HG03175 (cell line): ENCODE measurements around the gene RNF183.
"Not testable (repeated sequence)": the region's sequence is repeated elsewhere in the genome, so short reads cannot be mapped to it uniquely, and the experiment has no call there.

ENCODE experiments used
- ATAC-seq: cut with Tn5 transposase; IDR thresholded peaks from one replicate; pipeline ENCODE4 v1.9.1; 2021; ENCODE audit warnings: mild to moderate bottlenecking, moderate library complexity; ENCODE audit not compliant: unreplicated experiment

RNF183 gene

DNA sequence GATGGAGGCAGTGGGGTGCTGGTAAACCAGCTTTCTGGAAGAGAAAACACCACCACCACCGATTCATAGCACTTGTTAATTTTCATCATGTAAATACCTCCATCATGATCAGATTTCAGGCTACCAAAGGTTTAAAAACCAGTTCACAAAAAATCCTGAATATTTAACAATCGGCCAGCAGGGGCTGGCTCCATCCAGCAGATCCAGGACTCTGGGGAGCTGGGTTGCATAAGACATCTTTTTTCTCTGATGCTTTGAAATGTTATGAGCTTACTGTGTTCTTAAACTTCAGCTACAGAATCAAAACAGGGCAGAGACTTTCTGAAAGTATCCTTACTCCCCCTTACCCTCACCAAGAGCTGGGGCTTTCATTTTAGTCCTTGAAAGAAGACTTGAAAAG, 14.6 kb upstream of the RNF183 start:
- no peak for ATAC-seq

DNA sequence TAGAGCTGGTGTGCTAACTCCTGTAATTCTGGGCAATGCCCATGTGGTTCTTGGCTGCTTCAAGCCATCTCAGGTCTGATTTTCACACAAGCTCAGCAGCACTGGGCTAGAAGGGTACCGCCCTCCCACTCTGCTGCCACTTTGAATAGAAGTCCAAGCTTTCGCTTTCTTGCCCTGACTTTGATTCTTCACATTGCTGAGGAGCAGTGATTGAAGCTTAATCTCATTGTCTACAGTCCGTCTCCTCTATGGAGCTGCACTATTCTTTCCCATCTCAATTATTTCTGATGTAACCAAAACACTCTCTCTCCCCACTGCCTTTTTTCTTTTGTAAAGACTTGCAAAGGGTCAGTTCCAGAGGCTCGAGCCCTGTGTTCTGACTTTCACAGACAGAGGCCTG, 12.9 kb upstream of the RNF183 start:
- ATAC-seq: no peak

DNA sequence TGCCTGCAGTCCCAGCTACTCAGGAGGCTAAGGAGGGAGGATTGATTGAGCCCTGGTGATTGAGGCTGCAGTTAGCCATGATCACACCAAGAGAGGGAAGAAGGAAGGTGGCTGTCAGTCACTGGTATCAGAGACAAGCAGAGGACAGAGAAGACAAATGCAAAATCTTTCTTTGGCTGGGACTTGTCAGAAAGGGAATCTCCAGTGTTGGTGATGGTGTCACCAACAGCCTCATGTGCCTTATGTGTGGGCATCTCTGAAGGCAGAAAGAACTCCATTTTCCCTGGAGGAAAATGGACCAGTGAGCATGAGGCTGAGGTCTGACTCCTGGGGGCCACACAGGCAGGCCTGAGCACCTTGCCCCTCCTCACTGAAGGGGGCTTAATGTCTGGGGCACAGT, 12.1 kb upstream of the RNF183 start:
- ATAC-seq: no peak

DNA sequence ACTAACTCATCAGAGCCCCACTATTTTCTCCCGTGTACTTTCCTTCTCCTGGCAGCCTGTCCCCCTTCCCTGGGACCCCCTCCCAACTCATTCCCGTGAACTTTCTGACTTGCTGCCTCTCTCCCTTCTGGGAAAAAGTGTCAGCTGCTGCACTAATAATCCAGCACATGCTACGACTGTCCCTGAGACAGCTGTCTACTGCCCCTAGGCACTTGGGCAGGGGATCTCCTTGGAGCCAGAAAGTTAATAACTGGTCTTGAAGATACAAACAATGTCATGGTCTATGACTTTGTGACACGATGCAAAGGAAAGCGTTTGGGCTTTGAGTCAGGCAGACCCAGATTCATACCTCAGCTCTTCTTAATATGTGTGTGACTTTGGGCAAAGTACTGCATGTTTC, 10.1 kb upstream of the RNF183 start:
- ATAC-seq: no peak

DNA sequence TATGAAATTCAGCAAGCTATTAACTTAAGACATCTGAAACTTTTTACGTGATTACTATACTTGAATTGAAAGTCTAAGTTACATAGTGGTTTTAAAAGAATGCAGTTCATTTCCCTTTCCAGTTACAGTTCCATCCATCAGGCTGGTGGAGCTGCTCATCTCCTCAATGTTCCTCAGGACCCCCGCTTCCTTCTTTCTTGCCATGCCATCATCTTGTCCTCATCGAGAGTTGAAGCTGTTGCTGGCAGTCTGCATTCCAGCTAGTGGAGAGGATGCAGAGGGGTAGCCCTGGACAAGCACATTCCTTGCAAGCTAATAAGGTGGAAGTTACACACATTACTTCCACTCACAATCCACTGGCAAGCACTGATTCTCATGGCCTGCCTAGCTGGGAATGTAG, 8.8 kb upstream of the RNF183 start:
- ATAC-seq: no peak

DNA sequence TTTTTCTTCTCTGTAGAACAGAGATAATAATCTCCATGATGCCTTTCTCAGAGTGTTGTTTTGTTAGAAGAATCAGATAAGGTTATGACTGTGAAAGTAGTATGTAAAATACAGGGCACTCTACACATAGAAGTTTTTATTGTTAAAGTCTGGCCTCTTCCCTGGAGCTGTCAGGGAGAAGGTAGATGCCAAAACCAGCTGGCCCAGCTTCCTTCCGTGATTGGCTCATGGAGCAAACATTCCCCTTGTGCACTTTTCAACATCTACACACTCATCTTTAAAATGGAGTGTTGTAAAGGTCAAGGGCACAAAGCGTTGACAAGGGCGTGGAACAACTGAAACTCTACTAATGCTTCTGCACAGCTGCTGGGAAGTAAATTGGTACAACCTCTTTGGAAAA, 7.4 kb upstream of the RNF183 start:
- no peak for ATAC-seq

GRCh38 chr9:113309204-113309813, 6.1 kb upstream of the RNF183 start:
- ATAC-seq: no peak

DNA sequence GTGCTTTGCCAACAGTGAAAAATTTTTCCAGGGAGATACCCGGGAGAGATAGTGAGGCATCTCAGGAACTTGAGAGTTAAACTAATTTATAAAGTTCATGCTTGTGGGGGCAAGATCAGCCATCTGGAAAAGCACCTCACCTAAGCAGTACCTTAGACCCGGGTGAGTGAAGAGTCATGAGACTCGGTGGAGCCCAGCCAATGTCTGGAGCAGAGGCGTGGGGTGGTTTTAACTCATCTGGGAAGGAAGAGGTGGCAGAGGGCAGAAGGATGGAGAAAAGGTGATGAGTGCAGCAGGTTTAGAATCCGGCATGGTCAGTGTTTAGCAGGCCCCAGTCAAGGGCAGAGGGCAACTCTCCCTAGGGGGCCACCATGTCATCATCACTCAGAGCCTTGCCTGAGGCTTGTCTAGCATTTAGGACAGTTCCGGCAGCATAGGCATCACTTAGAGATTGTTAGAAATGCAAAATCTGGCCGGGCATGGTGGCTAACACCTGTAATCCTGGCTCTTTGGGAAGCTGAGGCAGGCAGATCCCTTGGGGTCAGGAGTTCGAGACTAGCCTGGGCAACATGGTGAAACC, 4.3 kb upstream of the RNF183 start:
- ATAC-seq: no peak

GRCh38 chr9:113306566-113306965, 3.4 kb upstream of the RNF183 start:
- no peak for ATAC-seq

DNA sequence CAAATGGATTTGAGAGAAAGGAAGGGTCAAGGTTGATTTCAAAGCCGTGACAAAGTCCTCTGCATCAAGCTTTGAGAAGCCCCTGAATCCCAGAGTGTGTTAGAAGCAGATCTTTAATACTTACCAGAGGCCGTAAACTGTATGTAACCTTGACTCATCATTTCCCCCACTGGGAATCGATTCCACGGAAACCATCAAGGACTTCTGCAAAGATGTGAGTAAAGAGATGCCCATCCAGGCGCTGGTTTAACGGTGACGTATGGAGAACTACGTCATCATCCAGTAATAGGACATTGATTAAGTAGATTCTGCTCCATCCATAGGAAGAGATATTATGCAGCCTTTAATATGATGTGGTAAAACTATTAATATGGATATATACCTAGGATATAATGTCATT, 1.6 kb downstream of the RNF183 start:
- ATAC-seq: no peak

- no peak for ATAC-seq
Measured at GRCh38 chr9:113299800-113300292, 3.3 kb downstream of the RNF183 start.

DNA sequence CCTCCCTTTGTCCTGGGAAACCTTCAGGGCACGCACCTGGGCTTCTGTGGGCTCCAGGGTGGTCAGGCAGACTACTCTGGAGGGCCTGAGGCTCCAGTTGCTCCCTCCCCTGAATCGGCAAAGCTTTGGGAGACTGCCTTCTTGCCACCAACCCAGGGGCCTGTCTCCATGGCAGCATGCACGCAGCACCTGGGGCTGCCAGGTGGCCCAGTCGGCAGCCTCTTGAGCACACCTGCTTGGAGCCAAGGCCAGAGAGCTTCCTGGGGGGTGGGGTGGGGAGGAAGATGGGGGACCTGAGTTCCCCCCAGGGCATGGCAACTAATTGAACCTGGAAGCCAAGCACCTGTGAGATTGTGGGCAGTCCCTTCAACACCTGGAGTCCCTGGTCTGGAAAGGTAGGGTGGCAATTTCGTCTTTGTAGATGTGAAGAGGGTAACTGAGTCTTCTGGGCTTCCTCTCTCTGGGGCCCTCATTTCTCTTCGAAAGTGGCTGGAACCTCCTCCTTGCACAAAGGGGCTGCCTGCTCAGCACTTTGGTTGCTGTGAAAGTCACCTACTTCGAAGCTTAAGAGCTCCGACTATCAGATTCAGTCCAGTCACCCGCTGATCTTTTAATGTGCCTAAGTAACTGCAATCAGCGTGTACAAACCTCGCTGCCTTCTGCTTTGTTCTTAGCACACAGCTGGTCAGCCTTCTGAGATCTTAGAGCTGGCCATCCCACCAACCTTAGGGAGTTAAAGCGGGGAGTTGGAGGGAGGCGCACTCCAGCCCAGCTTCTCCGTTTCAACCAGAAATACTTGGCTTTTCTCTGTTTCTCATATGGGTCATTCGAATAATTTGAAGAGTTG, 4.0 kb downstream of the RNF183 start:
- no peak for ATAC-seq

GRCh38 chr9:113298311-113298710, 4.9 kb downstream of the RNF183 start:
- ATAC-seq: no peak

DNA sequence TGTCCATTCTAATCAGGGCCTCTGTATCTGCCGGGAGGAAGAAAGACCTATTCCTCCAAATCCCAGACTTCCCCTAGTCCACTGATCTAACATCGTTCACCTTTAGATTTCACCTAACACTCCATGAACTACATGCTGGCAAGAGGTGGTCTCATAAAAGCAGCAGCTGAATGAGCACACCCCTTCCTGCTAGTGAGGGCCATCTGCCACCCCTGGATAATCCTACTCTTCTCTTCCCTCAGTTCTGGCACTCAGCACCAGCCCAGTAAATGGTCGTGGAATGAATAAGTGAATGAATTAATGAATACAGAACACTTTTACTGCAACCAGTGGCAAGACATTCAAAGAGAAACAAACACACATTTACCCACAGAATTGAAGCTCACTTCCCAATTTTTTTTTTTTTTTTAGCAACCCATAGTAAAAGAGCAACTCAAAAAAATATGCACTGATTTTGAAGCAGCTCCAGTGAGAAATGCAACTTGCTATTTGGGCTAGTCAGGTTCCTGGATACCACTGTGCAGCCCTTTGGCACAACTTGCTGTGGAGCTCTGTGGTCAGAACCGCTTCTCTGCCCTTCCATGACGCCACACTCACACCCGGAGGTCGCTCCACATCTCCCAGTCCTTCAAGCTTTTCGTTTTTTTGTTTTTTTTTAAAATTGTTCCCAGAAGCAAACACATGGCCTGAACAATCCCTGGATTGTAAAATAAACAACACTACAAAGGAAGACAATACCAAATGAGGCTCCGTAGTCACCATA, 6.2 kb downstream of the RNF183 start:
- no peak for ATAC-seq

GRCh38 chr9:113296247-113296646, 6.9 kb downstream of the RNF183 start:
- ATAC-seq: not testable (repeated sequence)

GRCh38 chr9:113293285-113293878, 9.8 kb downstream of the RNF183 start:
- ATAC-seq: no peak

DNA sequence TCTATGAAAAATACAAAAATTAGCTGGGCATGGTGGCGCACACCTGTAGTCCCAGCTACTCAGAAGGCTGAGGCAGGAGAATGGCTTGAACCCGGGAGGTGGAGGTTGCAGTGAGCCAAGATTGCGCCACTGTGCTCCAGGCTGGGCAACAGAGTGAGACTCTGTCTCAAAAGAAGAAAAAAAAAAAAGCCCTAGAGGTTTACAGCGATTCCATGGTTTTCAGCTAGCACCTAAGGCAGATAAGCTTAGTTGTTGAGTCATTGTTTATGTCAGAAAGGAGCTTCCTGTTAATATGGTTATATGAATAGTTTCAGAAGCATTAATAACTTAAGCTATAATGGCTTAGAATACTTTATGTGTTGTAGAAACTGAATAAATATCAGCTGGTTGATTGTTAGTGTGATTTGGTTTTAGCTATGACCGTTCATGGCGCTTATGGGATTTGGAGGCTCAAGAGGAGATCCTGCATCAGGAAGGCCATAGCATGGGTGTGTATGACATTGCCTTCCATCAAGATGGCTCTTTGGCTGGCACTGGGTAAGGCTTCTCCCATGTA, 13.0 kb downstream of the RNF183 start:
- ATAC-seq: no peak

- no peak for ATAC-seq
Measured at GRCh38 chr9:113289091-113289490, 14.1 kb downstream of the RNF183 start.

GRCh38 chr9:113281356-113281755, 21.8 kb downstream of the RNF183 start:
- ATAC-seq: no peak

DNA sequence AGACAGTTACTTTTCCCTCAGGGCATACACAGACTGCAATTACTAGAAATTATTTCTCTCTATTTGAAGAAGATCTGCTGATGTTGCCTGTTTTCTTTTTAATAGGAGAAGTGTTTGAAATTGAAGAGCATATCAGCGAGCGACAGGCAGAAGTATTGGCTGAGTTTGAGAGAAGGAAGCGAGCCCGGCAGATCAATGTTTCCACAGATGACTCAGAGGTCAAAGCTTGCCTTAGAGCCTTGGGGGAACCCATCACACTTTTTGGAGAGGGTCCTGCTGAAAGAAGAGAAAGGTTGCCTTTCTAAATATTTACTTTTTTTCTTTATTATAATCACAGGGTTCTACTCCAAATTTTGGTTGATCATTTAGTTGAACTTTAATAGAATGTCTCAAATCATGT, 24.3 kb downstream of the RNF183 start:
- no peak for ATAC-seq
